Glutamatergic neuron (in vitro differentiated cells): ENCODE data around the gene LDLRAD4. TPM values are rescaled to one million over a fixed set of nuclear protein-coding genes. Genes with fewer than 3 reads are reported as not detected.

Experiments used
- DNase-seq: peaks from one replicate; pipeline ENCODE4 v3.0.0; 2022
- H3K27ac Mint-ChIP-seq: one replicate; pipeline ENCODE4 v1.8.0; 2020; ENCODE audit warnings: mild to moderate bottlenecking, mixed read lengths, inconsistent platforms; ENCODE audit not compliant: unreplicated experiment
- H3K27me3 Mint-ChIP-seq: one replicate; pipeline ENCODE4 v1.8.0; 2020; ENCODE audit warnings: mild to moderate bottlenecking, moderate library complexity, mixed read lengths, inconsistent platforms; ENCODE audit not compliant: unreplicated experiment
- H3K36me3 Mint-ChIP-seq: one replicate; pipeline ENCODE4 v1.8.0; 2020; ENCODE audit warnings: mild to moderate bottlenecking, mixed read lengths, inconsistent platforms; ENCODE audit not compliant: unreplicated experiment
- H3K4me1 Mint-ChIP-seq: one replicate; pipeline ENCODE4 v1.8.0; 2020; ENCODE audit warnings: mild to moderate bottlenecking, low read depth, mixed read lengths, inconsistent platforms; ENCODE audit not compliant: unreplicated experiment
- H3K4me3 Mint-ChIP-seq: one replicate; pipeline ENCODE4 v1.8.0; 2020; ENCODE audit warnings: mild to moderate bottlenecking, mixed read lengths, inconsistent platforms; ENCODE audit not compliant: unreplicated experiment
- H3K9me3 Mint-ChIP-seq: one replicate; pipeline ENCODE4 v1.8.0; 2020; ENCODE audit warnings: mild to moderate bottlenecking, moderate library complexity, mixed read lengths, inconsistent platforms; ENCODE audit not compliant: unreplicated experiment
- total RNA-seq: library from RNA; stranded (reverse); fragmentation: NEBNext Ultra II Directional; extraction: Animal tissue kit (Norgen Biotek cat#: 25700); gene quantifications from one replicate; pipeline ENCODE4 v1.2.1, GENCODE V29; 2021; ENCODE audit not compliant: unreplicated experiment
- TF ChIP-seq, protein P1 (sequence below): fragments of 200-600 bp; sonication (generic); IDR thresholded peaks from one replicate; pipeline ENCODE4 v1.5.0; 2021; ENCODE audit not compliant: partially characterized antibody, unreplicated experiment

The LDLRAD4 gene
- total RNA-seq, 1 donor from 2014 or later: 0.29 TPM

DNA sequence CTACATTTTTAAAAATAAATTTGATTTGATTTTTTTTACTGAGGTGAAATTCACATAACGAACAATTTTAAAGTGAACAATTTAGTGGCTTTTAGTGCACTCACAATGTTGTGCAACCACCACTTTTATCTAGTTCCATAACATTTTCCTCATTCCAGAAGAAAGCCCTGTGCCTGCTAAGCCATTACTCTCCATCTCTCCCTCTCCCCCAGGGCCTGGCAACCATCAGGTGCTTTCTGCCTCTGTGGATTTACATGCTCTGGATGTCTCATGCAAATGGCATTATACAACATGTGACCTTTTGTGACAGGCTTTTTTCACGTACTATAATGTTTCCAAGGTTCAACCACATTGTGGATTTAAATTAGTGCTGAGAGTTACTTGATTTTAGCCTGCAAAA, 19.9 kb upstream of the LDLRAD4 start:
- H3K27ac Mint-ChIP-seq: no peak overlapping the region
- peaks cover 6% of the 10 kb centered on the region for H3K9me3 Mint-ChIP-seq
- H3K36me3 Mint-ChIP-seq: peaks cover 18% of the 10 kb centered on the region
- no peaks in the 10 kb centered on the region for H3K27me3 Mint-ChIP-seq
- H3K4me1 Mint-ChIP-seq: no peaks in the 10 kb centered on the region
- H3K4me3 Mint-ChIP-seq: no peak overlapping the region
- TF ChIP-seq, protein P1, sequence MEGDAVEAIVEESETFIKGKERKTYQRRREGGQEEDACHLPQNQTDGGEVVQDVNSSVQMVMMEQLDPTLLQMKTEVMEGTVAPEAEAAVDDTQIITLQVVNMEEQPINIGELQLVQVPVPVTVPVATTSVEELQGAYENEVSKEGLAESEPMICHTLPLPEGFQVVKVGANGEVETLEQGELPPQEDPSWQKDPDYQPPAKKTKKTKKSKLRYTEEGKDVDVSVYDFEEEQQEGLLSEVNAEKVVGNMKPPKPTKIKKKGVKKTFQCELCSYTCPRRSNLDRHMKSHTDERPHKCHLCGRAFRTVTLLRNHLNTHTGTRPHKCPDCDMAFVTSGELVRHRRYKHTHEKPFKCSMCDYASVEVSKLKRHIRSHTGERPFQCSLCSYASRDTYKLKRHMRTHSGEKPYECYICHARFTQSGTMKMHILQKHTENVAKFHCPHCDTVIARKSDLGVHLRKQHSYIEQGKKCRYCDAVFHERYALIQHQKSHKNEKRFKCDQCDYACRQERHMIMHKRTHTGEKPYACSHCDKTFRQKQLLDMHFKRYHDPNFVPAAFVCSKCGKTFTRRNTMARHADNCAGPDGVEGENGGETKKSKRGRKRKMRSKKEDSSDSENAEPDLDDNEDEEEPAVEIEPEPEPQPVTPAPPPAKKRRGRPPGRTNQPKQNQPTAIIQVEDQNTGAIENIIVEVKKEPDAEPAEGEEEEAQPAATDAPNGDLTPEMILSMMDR: no peak
- DNase-seq: no peak

DNA sequence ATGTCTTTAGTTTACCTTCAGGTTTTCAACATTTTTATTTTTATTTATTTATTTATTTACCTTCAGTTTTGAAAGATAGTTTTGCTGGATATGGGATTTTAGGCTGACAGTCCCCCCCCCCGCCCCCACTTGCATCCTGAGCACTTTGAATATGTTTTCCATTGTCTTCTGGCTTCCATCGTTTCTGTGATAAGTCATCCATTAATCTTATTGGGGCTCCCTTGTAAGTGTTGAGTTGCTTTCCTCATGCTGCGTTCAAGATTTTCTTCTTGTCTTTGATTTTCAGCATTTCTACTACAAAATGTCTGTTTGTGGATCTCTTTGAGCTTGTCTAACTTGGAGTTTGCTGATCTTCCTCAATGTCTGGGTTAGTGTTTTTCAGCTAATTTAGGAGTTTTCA, 19.4 kb upstream of the LDLRAD4 start:
- Mint-ChIP-seq H3K36me3 (peaks cover 18% of the 10 kb centered on the region), H3K9me3 (peaks cover 6% of the 10 kb centered on the region), H3K4me1 (no peaks in the 10 kb centered on the region), H3K4me3 (no peak overlapping the region), H3K27me3 (no peaks in the 10 kb centered on the region), H3K27ac (no peak overlapping the region)
- no peak for DNase-seq
- TF ChIP-seq, protein P1: no peak

DNA sequence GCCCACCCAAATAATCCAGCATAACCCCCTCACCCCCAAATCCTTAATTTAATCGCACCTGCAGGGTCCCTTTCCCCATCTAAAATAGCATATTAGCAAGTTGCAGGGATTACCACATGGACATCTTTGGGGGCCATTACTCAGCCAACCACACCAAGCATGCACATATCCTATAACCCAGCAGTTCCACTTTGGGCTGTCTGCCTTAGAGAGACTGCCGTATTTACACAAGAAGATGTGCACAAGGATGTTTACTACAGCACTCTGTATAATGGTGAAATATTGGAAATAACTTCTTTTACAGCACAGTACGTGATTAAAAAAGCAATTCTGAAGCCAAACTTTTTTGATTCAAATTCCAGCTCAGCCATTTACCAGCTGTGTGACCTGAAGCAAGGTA, 17.3 kb upstream of the LDLRAD4 start:
- TF ChIP-seq, protein P1: no peak
- no peak for DNase-seq
- H3K27ac Mint-ChIP-seq: no peak overlapping the region

DNA sequence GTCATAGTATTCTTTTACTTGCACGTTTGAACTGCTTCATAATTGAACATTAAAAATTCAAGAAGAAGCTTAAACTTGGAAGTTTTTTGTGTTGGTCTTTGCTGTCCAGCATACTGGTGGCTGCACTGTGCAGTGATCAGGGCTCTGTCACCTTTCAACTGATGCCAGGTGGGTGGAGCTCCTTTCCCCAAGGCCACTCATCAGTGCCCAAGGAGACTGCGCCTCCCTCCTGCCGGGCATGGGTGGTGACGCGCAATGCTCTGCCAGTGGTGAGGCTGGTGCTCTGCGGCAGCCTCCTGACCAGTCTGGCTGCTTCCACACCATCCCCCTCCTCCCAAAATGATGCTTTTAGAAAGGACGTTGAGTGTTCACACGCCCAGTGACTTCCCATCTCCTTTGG, 16.0 kb upstream of the LDLRAD4 start:
- H3K27me3 Mint-ChIP-seq: peaks cover 3% of the 10 kb centered on the region
- H3K27ac Mint-ChIP-seq: no peak overlapping the region
- H3K4me1 Mint-ChIP-seq: no peaks in the 10 kb centered on the region
- H3K36me3 Mint-ChIP-seq: peaks cover 18% of the 10 kb centered on the region
- H3K4me3 Mint-ChIP-seq: no peak overlapping the region
- DNase-seq: no peak
- H3K9me3 Mint-ChIP-seq: peaks cover 6% of the 10 kb centered on the region
- TF ChIP-seq, protein P1: no peak

More for the DNA sequence above, 17.3 kb upstream of the LDLRAD4 start:
- no peak overlapping the region for H3K4me3 Mint-ChIP-seq
- peaks cover 18% of the 10 kb centered on the region for H3K36me3 Mint-ChIP-seq
- no peaks in the 10 kb centered on the region for H3K4me1 Mint-ChIP-seq
- H3K9me3 Mint-ChIP-seq: peaks cover 6% of the 10 kb centered on the region
- H3K27me3 Mint-ChIP-seq: no peaks in the 10 kb centered on the region

DNA sequence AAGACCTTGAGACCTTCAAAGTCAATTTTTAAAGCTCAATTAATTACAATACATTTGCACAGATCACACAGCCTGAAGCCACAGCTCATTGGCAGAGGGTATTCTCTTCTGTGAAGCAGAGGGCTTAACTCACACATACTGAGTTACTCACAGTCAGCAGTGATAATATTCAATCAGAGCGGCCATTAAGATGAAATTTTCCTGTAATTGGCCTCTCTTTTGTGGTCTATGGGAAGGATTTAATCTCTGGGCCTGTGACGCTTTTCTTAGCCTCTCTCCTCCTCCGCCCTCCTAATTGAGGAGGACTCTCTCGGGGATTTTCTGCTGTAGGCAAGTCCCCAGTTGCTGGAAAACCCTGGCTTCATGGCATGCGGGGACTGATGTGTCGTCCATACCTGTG, 12.3 kb upstream of the LDLRAD4 start:
- TF ChIP-seq, protein P1: no peak
- H3K27me3 Mint-ChIP-seq: peaks cover 3% of the 10 kb centered on the region
- H3K9me3 Mint-ChIP-seq: peaks cover 2% of the 10 kb centered on the region
- DNase-seq: no peak
- no peaks in the 10 kb centered on the region for H3K4me1 Mint-ChIP-seq
- H3K4me3 Mint-ChIP-seq: no peak overlapping the region
- H3K36me3 Mint-ChIP-seq: peaks cover 4% of the 10 kb centered on the region
- H3K27ac Mint-ChIP-seq: no peak overlapping the region
